ENCODE measurements around the gene CCDC57.
A peak's percentile ranks its signal among the peaks of the same experiment; 100 is the strongest.

The CCDC57 gene

DNA sequence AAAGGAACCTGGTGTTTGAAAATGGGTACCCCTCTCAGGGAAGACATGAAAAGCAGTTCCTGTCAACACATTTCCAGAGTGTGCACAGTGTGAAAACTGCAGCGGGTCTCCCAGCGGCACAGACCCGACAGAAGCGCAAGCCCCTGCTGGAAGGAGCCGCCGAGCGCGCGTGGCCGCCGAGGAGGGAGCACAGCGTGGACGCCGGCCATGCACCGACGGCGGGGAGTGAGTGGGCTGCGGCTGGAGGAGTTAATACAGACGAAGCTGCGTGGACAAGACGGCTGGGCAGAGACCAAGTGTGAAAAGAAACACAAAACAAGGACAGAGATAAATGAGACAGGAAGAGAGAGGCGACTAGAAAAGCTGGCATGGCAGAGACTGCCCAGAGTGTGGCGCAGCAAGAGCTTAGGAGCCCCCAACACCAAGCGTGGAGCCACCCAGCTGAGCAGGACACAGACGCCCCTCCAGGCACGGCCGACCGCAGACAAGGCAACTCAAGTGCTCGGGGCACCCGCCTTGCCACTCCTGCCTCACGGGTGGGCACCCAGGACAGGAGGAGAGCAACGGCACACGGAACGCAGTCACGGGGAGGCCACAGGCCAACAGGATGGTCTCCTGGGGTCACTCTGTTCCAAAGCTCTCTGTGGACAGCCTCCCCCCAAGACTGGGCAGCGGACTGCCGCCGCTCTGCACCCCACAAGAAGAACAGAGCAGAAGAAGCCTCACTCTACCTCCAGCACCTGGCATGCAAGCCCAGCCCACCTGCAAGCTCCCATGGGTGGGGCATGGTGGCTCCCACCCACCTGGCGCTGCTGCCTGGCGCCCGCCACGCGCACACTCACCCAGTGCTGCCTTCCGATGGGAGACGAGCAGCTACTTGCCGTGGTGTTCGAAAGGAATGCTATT is 32.7 kb upstream of the CCDC57 start:
- no peak overlapping the region for H3K4me3 ChIP-seq (ENCODE audit: low read depth, low read length)
- no peak for DNase-seq (ENCODE audit: low read depth)
- TF ChIP-seq CTCF (IDR thresholded peaks at IDR 0.05; ENCODE audit: low read depth, low read length, missing control alignments), result no peak

GRCh38 chr17:82244413-82245133 is 31.9 kb upstream of the CCDC57 start:
- H3K4me3 ChIP-seq (ENCODE audit: low read depth, low read length), result no peak overlapping the region
- no peak for DNase-seq (ENCODE audit: low read depth)
- peak; percentile 48 for TF ChIP-seq CTCF (IDR thresholded peaks at IDR 0.05; ENCODE audit: low read depth, low read length, missing control alignments)

DNA sequence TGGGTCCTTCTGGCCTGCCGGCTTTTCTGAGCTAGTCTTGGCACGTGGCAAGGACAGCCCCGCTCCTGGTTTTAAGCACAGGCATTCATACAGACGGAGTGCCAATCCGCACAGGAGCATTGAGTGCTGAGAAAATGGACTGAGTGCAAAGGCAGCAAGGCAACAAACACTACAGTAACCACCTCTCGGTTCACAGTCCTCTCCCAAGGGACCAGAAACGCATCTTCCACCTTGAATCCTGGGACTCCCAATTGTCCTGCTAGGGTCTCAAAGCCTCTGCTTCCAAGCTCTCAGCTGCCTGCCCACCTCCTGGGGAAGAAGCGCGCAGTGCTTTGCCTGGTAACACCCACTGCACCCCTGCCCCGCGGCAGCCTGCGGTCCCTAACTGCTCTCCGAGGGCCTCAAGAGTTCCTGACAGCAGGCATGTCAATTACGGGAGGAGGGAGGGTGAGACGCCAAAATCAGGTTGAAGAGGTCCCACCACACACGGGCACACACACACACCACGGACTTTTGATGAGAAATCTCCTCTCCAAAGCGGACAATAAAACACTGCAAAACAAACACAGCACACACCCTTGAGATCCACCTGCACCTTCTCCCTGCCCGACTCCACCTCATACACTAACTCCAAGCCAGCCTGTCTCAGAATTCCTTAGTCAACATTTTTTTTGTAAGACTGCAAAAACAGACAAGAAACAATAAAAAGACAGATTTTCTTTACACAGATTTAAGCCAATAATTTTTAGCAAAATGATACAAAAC is 31.2 kb upstream of the CCDC57 start:
- no peak for DNase-seq (ENCODE audit: low read depth)
- H3K4me3 ChIP-seq (ENCODE audit: low read depth, low read length), result no peak overlapping the region
- TF ChIP-seq CTCF (IDR thresholded peaks at IDR 0.05; ENCODE audit: low read depth, low read length, missing control alignments), result no peak

- no peak overlapping the region for H3K4me3 ChIP-seq (ENCODE audit: low read depth, low read length)
- DNase-seq (ENCODE audit: low read depth), result no peak
- TF ChIP-seq CTCF (IDR thresholded peaks at IDR 0.05; ENCODE audit: low read depth, low read length, missing control alignments), result no peak
These were observed 30.5 kb upstream of the CCDC57 start for GRCh38 chr17:82242977-82243647.

DNA sequence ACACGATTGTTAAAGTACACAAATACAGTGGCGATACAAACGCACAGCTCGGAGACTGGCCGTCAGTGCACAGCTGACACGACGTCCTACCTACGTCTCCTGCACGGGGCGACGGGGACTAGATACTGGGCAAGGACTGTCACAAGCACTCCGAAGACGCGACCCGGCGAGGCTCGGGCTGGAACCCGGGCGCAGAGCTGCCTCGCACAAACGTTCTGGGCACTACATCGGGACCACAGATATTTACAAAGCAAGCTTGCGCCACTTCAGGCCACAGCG is 30.0 kb upstream of the CCDC57 start:
- no peak for TF ChIP-seq CTCF (IDR thresholded peaks at IDR 0.05; ENCODE audit: low read depth, low read length, missing control alignments)
- no peak for DNase-seq (ENCODE audit: low read depth)
- H3K4me3 ChIP-seq (ENCODE audit: low read depth, low read length), result no peak overlapping the region

DNA sequence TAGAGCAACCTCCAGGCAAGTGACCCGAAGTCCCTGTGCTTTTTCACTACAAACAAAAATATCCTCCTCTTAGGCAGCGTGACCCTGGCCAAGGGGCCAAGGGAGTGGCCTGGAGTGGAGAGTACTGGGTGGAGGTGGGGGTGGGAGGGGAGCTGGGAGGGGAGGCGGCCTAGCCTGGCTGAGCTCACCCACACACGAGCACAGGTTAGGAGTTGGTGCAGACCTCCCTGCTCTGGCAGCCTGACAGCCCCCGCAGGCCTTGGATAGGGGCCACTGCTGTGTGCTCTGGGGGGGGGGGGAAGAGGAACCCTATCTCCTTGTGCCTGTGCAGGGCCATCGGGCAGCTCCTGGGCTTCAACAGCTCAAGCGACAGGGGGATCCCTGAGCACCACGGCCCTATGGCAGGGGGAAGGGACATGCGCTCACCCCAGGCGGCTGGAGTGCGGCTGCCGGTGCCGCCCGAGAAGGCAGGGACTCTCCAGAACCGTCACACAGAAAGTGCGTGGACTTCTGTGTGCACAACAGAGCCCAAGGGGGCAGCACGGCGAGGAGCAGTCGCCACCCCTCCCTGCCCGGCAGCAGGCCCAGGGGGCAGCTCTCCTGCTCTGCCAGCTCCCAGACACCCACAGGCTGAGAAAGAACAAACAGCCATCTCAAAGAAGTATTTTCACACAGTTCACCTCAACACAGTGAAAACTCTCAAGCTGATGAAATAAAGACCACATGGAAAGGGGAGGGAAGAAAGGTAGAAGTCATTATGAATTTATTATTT is 29.5 kb upstream of the CCDC57 start:
- TF ChIP-seq CTCF (IDR thresholded peaks at IDR 0.05; ENCODE audit: low read depth, low read length, missing control alignments), result no peak
- H3K4me3 ChIP-seq (ENCODE audit: low read depth, low read length), result no peak overlapping the region
- DNase-seq (ENCODE audit: low read depth), result no peak

Data from GM12864 (cell line).